Measurements from ENCODE around the gene TACC2. TPM values are rescaled to one million over a fixed set of nuclear protein-coding genes. Genes with fewer than 3 reads are reported as not detected.

The TACC2 gene
- total RNA-seq, 4 donors from 2014 or later, result 105 to 334 (median 235) TPM

- Histone ChIP-seq H3K27me3 (no peaks in the 10 kb centered on the region), H3K4me1 (peaks cover 14 to 17% of the 10 kb centered on the region in 2 donors), H3K4me3 (no peak overlapping the region), H3K27ac (peak overlapping the region; percentile 30 to 68 (median 46)), H3K36me3 (peaks cover 0 to 4% of the 10 kb centered on the region in 2 donors), H3K9me3 (no peaks in the 10 kb centered on the region)
- in situ Hi-C loops (cut with MboI; ENCODE audit: low sequenced_read_pairs in 4 of 4) (no loop called here), intact Hi-C loops (cut with DNase I; ENCODE audit: low total_unique reads) (no loop called here)
- TF ChIP-seq POLR2A (IDR thresholded peaks at IDR 0.05), result no peak
- DNase-seq (no peak), ATAC-seq (no peak)
Measured at GRCh38 chr10:122204691-122205489, 215.9 kb downstream of the TACC2 start.

- Histone ChIP-seq H3K27me3 (no peaks in the 10 kb centered on the region), H3K4me3 (no peak overlapping the region), H3K36me3 (peaks cover 0 to 12% of the 10 kb centered on the region in 2 donors), H3K4me1 (peaks cover 14 to 17% of the 10 kb centered on the region in 2 donors), H3K27ac (peak overlapping the region; percentile 9 to 68 (median 42)), H3K9me3 (no peaks in the 10 kb centered on the region)
- intact Hi-C loops (cut with DNase I; ENCODE audit: low total_unique reads), result no loop called here
- TF ChIP-seq CTCF (IDR thresholded peaks at IDR 0.05 in 4 of 5, conservative IDR thresholded peaks at IDR 0.05 in 1 of 5) (no peak), POLR2A (IDR thresholded peaks at IDR 0.05) (no peak)
- DNase-seq (no peak), ATAC-seq (no peak)
- in situ Hi-C loops (cut with MboI; ENCODE audit: low sequenced_read_pairs in 4 of 4), result no loop called here
Measured at GRCh38 chr10:122206471-122207065, 217.6 kb downstream of the TACC2 start.

- Histone ChIP-seq H3K9me3 (no peaks in the 10 kb centered on the region), H3K27ac (peak overlapping the region; percentile 12 to 68 (median 48)), H3K36me3 (peaks cover 0 to 18% of the 10 kb centered on the region in 2 donors), H3K4me3 (no peak overlapping the region), H3K4me1 (peaks cover 14 to 17% of the 10 kb centered on the region in 2 donors), H3K27me3 (no peaks in the 10 kb centered on the region)
- in situ Hi-C loops (cut with MboI; ENCODE audit: low sequenced_read_pairs in 4 of 4) (no loop called here), intact Hi-C loops (cut with DNase I; ENCODE audit: low total_unique reads) (no loop called here)
- TF ChIP-seq CTCF (IDR thresholded peaks at IDR 0.05 in 4 of 5, conservative IDR thresholded peaks at IDR 0.05 in 1 of 5) (no peak), POLR2A (IDR thresholded peaks at IDR 0.05) (no peak)
- ATAC-seq, result no peak
- DNase-seq, result no peak
Measured at GRCh38 chr10:122207163-122207562, 218.2 kb downstream of the TACC2 start.

- DNase-seq (no peak), ATAC-seq (no peak)
- no peak overlapping the region for H3K4me3 ChIP-seq
- H3K27me3 ChIP-seq, result no peaks in the 10 kb centered on the region
- TF ChIP-seq CTCF (IDR thresholded peaks at IDR 0.05 in 4 of 5, conservative IDR thresholded peaks at IDR 0.05 in 1 of 5) (no peak), POLR2A (IDR thresholded peaks at IDR 0.05) (no peak)
- intact Hi-C loops (cut with DNase I; ENCODE audit: low total_unique reads), result no loop called here
- in situ Hi-C loops (cut with MboI; ENCODE audit: low sequenced_read_pairs in 4 of 4), result no loop called here
- H3K4me1 ChIP-seq, result peaks cover 14 to 17% of the 10 kb centered on the region in 2 donors
- peak overlapping the region; percentile 40 to 68 (median 54) for H3K27ac ChIP-seq
- H3K9me3 ChIP-seq, result no peaks in the 10 kb centered on the region
- H3K36me3 ChIP-seq, result peaks cover 0 to 21% of the 10 kb centered on the region in 2 donors
Measured at GRCh38 chr10:122207596-122207995, 218.6 kb downstream of the TACC2 start.

All from gastrocnemius medialis (tissue), 4 donors.